ENCODE measurements around the gene PBX4. TPM values are rescaled to one million over a fixed set of nuclear protein-coding genes. Genes with fewer than 3 reads are reported as not detected.

PBX4 gene
- total and polyA plus RNA-seq, 2 donors (not counting 1 experiment from before 2014, with no cell fraction given), result 11.7 TPM

DNA sequence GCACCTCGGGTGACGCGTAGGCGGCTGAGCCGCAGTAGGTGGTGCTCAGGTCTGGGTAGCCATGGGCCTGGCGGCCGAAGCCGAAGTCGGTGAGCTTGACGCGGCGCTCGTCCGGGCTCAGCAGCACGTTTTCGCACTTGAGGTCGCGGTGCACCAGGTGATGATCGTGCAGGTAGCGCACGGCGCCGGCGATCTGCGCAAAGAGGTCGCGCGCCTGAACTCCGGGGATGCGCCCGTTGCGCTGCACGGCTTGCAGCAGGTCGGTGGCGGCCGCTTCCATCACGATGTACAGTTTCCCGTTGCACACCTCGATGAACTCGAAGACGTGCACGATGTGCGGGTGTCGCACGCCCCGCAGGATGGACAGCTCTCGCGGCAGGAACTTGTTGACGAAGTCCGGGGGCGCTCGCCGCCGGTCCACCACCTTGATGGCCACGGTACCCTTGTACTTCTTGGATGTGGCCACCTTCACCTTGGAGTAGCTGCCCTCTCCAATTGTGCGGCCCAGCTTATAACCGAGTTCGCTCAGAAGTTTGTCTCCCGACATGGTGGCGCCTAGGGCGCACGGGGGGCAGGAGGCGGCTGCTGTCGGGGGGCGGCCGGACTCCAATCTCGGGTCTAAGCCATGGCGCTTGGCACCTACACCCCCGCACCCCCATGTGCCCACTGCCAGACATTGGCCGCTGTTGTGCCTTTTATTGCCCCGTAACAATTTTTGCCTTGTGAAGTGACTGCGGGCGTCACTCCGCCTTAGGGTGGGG, 103.4 kb downstream of the PBX4 start, which contains the start of gene TSSK6:
TSSK6 (minus strand) TSS at position 668 of the 761 bp plus-strand sequence; CDS start at position 547, 121 bp downstream.
- Histone ChIP-seq H2AFZ (ENCODE audit: insufficient read depth, low read depth, low read length, poor library complexity, severe bottlenecking) (peak within 1 kb of the TSS; percentile 88), H3K27me3 (replicated peaks in 1 of 4; ENCODE audit: control extremely low read depth in 1 of 4, control insufficient read depth in 3 of 4, insufficient read depth in 4 of 4, low read length in 3 of 4) (no peaks in the 10 kb centered on the region), H3K4me3 (ENCODE audit: control extremely low read depth in 1 of 5, extremely low read depth in 1 of 5, insufficient read depth in 1 of 5, low read depth in 2 of 5, low read length in 4 of 5) (peak within 1 kb of the TSS; percentile 82 to 99 (median 95)), H3K36me3 (replicated peaks in 1 of 2; ENCODE audit: control extremely low read depth in 1 of 2, control insufficient read depth in 1 of 2, extremely low read depth in 1 of 2, insufficient read depth in 2 of 2, low read length in 1 of 2) (peaks cover 1 to 2% of the 10 kb centered on the region in 2 experiments), H3K79me2 (ENCODE audit: control insufficient read depth, insufficient read depth, low read length) (peaks cover 44% of the 10 kb centered on the region), H4K20me1 (ENCODE audit: control insufficient read depth, insufficient read depth, low read length, poor library complexity, severe bottlenecking) (peaks cover 8% of the 10 kb centered on the region), H3K9me3 (ENCODE audit: control extremely low read depth in 1 of 3, control insufficient read depth in 2 of 3, insufficient read depth in 1 of 3, low read length in 2 of 3) (peaks cover 0 to 17% (median 0%) of the 10 kb centered on the region in 3 donors), H3K9ac (ENCODE audit: low read length) (peak within 1 kb of the TSS; percentile 80), H3K27ac (ENCODE audit: low read length in 2 of 2) (peak within 1 kb of the TSS; percentile 72 to 81), H3K4me1 (ENCODE audit: control insufficient read depth in 2 of 2, insufficient read depth in 2 of 2, low read length in 2 of 2) (peaks cover 12 to 23% of the 10 kb centered on the region in 2 donors), H3K4me2 (replicated peaks; ENCODE audit: low read depth, low read length, poor library complexity, severe bottlenecking) (peak within 1 kb of the TSS; percentile 85)
- Mint-ChIP-seq H3K27ac (peak within 1 kb of the TSS; percentile 92), H3K9me3 (ENCODE audit: insufficient read depth) (no peaks in the 10 kb centered on the region), H3K4me1 (peaks cover 21% of the 10 kb centered on the region), H3K4me3 (peak within 1 kb of the TSS; percentile 93), H3K27me3 (no peaks in the 10 kb centered on the region)
- no peak for TF ChIP-seq EZH2 (IDR thresholded peaks at IDR 0.05; ENCODE audit: borderline replicate concordance, insufficient read depth, low read depth, low read length, poor library complexity, severe bottlenecking)
- TF ChIP-seq, protein P1, sequence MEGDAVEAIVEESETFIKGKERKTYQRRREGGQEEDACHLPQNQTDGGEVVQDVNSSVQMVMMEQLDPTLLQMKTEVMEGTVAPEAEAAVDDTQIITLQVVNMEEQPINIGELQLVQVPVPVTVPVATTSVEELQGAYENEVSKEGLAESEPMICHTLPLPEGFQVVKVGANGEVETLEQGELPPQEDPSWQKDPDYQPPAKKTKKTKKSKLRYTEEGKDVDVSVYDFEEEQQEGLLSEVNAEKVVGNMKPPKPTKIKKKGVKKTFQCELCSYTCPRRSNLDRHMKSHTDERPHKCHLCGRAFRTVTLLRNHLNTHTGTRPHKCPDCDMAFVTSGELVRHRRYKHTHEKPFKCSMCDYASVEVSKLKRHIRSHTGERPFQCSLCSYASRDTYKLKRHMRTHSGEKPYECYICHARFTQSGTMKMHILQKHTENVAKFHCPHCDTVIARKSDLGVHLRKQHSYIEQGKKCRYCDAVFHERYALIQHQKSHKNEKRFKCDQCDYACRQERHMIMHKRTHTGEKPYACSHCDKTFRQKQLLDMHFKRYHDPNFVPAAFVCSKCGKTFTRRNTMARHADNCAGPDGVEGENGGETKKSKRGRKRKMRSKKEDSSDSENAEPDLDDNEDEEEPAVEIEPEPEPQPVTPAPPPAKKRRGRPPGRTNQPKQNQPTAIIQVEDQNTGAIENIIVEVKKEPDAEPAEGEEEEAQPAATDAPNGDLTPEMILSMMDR (IDR thresholded peaks at IDR 0.05), result no peak
- intact Hi-C loops (cut with micrococcal nuclease), result loop anchor here (10.0 kb wide), 1 partner anchor 560 kb away; the partner anchor contains the start of gene ZNF90
- ATAC-seq (ENCODE audit: low read depth), result no peak
- 90% methylated on average over 74 of the region's 74 CpGs for WGBS (ENCODE audit: insufficient coverage)
- ChIA-PET POLR2A (interaction anchor here (0.6 to 2.0 kb wide), 7 partner anchors 114 to 737 kb away, joined by 3 to 10 read pairs (median 5); partner anchors contain the start of gene ZNF14), CTCF (interaction anchor here (0.8 to 1.8 kb wide), 3 partner anchors 17 to 150 kb away, joined by 3 to 9 read pairs (median 3); no protein-coding TSS in a partner anchor)
- DNase-seq, result no peak
